GM12873 (cell line): ENCODE data around the gene OSBPL1A.

Source experiments
- TF ChIP-seq, protein P1 (sequence below): IDR thresholded peaks from 2 replicates; pipeline ENCODE4 v1.5.1; 2012; ENCODE audit warnings: low read depth, mild to moderate bottlenecking, moderate library complexity, low read length, control low read depth; ENCODE audit not compliant: insufficient read depth; ENCODE audit errors: missing control alignments

Gene OSBPL1A

DNA sequence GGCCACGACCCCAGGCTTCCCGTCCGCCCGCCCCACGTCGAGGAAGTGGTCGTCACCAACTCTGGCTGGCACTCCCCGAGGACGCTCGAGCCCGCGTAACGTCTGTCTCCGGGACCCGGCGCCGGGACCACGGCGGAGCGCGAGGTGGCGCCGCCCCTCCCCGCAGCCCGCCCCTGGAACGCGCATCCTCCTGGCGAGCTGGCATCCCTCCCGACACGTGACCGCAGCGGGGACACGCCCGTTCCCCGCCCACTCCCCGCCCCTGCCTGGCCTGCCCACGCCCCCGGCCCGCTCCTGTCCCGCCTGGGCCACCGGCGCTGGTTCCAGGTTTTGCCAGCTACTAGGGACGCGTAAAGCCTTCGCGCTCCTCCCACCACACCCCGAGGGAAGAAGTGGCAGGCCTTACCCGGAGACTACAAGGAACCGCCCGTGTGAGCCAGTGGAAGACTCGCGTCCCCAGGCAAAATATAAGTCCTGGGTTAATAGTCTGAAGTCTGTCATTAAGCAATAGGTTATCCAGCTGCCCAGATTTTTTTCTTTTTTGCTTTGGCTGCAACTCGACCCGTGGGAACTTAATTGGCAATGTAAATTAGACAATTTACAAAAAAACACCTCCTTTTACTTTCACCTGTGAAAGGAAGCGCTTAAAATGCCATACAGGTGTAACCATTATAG, at the start of gene OSBPL1A:
TSS of gene OSBPL1A (minus strand) at position 131 of the 675 bp plus-strand sequence. CDS start 20,291 bp downstream, outside the sequence.
- TF ChIP-seq, protein P1, sequence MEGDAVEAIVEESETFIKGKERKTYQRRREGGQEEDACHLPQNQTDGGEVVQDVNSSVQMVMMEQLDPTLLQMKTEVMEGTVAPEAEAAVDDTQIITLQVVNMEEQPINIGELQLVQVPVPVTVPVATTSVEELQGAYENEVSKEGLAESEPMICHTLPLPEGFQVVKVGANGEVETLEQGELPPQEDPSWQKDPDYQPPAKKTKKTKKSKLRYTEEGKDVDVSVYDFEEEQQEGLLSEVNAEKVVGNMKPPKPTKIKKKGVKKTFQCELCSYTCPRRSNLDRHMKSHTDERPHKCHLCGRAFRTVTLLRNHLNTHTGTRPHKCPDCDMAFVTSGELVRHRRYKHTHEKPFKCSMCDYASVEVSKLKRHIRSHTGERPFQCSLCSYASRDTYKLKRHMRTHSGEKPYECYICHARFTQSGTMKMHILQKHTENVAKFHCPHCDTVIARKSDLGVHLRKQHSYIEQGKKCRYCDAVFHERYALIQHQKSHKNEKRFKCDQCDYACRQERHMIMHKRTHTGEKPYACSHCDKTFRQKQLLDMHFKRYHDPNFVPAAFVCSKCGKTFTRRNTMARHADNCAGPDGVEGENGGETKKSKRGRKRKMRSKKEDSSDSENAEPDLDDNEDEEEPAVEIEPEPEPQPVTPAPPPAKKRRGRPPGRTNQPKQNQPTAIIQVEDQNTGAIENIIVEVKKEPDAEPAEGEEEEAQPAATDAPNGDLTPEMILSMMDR, result no peak

DNA sequence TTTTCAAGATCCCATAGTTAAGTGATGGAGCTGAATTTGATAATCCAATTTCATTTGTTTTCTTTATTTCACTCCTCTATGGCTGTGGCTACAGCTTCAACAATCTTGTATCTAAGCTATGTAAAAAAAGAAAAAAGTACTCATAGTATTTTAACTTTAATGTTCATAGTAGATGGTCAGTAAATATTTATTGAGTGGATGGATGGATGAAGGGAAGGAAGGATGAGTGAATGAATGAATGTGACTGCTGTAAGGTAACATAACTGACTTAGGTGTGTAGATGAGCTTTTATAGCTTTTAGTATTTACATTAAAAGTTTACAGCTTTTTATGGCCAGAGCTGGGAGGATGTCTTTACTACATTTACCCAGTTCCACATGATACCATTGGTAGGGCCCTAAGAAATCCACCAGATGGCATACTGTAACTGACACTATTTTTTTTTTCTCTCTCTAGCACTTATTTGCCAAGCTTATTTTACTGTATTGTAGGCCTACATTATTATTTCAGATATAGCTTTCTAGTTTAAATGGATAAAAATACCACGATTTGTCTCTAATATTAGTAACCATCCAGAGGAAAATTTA, 49.4 kb upstream of the OSBPL1A start:
- TF ChIP-seq, protein P1, result no peak

DNA sequence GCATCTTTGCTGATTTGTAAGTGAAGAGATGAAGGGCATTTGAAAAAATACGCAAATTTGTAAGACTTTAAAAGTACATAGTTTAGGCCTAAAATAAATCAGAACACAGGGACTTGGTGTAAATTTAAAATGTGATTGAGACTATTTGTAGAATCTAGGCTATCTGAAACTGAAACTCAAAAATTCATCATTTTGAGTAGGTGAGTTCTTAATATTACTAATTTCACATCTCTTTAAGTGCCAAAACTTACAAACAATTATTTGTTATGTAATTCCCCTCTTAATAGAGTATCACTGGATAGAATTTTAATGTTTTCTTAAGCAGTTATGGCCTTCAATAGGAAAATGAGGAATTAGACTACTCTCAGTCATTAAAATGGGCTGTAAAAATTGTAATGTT, 48.8 kb upstream of the OSBPL1A start:
- TF ChIP-seq, protein P1, result no peak

DNA sequence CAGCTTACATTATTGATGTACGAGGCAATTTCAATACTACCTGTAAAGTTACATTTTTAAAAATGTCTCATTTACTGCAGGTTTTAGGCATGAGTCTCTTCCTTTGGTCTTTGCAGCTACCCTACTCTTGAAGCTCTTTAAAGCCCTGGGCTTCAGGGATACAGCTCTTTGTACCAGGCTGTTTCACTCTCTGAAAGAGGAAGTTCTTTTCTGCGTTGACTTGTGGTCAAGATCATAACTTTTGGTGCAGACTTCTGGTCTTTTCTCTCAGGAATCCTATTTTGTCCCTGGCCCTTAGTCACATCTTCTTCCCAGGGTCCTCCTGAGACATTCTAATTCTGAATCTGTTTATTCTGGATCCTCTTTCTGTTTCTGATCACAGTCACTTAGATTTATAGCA, 46.2 kb upstream of the OSBPL1A start:
- TF ChIP-seq, protein P1, result no peak

DNA sequence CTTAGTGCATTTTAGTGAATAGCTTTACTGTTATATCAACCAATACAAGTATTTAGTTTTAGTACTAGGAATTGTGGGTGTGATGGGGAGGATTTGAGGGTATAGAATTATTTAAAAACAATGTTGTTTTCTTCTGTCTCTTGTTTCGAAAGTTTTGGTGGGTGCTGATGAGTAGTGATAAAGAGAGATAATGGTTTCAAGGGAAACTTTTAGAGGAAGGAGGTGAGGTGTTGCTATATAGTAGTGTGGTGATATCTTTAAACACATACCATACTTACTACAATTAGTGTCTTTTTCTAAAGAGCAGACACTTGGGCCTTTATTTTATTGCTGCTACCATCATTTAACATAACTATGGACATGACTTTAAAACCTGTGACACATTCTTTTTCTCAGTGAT, 39.3 kb upstream of the OSBPL1A start:
- TF ChIP-seq, protein P1, result no peak

DNA sequence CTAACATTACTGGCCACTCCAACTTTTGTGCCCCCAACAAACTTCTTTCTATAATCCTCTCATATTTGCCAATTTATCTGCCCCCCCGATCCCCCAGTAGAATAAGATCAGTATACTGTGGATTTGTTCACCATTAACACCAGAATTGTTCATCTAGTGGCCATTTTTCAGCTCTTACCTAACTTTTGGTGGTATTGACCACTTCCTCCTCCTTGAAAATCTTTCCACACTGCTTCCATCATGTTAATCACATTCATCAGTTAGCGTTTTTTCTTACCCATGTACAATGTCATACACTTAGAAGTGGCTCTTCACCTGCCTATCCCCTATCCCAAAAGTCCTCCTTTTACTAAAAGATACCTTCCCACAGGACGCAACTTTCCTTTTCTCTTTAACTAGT, 35.0 kb upstream of the OSBPL1A start:
- TF ChIP-seq, protein P1, result no peak

DNA sequence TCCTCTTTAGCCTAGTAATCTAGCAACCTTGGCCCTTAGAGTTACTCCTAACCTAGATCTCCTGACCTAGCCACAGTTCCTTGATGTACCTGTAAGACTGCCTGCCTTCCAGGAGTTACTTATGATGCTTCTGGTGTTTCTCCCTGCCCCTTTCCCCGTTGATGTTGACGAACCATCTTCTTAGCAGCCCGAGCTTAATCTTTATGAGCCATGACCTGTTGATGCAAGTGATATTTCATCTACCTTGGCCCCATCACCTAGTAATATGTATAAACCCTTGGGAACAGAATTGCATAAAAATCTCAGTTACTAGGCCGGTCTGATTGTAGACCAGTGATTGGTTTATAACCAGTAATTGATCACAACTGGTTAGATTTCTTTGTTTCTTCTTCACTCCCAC, 31.6 kb upstream of the OSBPL1A start:
- TF ChIP-seq, protein P1, result no peak
